Measurements from ENCODE around the gene TPX2. TPM values are rescaled to one million over a fixed set of nuclear protein-coding genes. Genes with fewer than 3 reads are reported as not detected.

The TPX2 gene
- total RNA-seq, 4 donors from 2014 or later = 0.39 to 2.0 (median 0.82) TPM

DNA sequence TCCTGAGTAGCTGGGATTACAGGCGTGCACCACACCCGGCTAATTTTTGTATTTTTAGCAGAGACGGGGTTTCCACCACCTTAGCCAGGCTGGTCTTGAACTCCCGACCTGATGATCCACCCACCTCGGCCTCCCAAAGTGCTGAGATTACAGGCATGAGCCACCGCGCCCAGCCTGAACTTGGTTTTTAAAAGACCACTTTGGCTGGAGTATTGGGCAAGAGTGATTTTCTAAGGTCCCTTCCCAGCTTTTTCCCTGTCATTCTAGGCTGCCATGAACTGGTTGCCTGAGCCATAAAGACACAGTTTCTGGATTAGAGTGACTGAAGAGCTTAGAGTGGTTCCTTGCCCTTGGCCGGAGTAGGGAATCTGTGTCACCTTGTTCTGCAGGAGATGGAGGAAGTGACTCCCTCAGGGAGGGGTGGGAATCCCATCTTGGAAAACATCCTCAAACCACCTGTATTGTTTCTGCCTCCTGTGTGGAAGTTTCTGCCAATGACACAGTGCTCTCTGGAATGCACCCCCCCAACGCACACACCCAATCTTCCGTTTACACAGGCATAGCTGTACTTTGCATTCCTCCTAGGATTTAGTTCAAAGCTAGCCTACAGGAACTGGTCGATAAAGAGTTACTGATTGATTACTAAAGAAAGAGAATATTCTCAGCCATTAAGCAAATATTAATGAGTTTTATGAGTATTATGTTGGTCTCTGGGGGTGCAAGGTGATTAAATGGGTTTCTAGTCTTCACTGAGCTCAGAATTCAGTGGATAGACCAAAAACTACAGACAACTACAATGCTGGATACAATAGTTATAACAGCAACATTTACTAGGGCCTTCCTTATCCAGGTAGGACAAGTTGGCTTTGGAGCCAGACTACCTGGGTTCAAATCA, 34.6 kb upstream of the TPX2 start:
- intact Hi-C loops (cut with DNase I) = no loop called here
- peak; percentile 85 to 88 for DNase-seq
- Histone ChIP-seq H3K9me3 (no peaks in the 10 kb centered on the region), H3K4me1 (peaks cover 72 to 86% of the 10 kb centered on the region in 2 donors), H3K27me3 (no peaks in the 10 kb centered on the region), H3K4me3 (replicated peaks in 1 of 3) (no peak overlapping the region), H3K36me3 (peaks cover 9 to 12% of the 10 kb centered on the region in 2 donors), H3K27ac (peak overlapping the region; percentile 81 to 99 (median 98))
- peak in 1 of 2 donors; percentile 52 for TF ChIP-seq POLR2A (IDR thresholded peaks at IDR 0.05)
- TF ChIP-seq, protein P1, sequence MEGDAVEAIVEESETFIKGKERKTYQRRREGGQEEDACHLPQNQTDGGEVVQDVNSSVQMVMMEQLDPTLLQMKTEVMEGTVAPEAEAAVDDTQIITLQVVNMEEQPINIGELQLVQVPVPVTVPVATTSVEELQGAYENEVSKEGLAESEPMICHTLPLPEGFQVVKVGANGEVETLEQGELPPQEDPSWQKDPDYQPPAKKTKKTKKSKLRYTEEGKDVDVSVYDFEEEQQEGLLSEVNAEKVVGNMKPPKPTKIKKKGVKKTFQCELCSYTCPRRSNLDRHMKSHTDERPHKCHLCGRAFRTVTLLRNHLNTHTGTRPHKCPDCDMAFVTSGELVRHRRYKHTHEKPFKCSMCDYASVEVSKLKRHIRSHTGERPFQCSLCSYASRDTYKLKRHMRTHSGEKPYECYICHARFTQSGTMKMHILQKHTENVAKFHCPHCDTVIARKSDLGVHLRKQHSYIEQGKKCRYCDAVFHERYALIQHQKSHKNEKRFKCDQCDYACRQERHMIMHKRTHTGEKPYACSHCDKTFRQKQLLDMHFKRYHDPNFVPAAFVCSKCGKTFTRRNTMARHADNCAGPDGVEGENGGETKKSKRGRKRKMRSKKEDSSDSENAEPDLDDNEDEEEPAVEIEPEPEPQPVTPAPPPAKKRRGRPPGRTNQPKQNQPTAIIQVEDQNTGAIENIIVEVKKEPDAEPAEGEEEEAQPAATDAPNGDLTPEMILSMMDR (IDR thresholded peaks at IDR 0.05) = no peak
- 66 to 67% methylated on average over 11 of the region's 11 CpGs for WGBS, 2 donors

GRCh38 chr20:31705191-31705590, 33.9 kb upstream of the TPX2 start:
- TF ChIP-seq, protein P1 (IDR thresholded peaks at IDR 0.05) = no peak
- TF ChIP-seq POLR2A (IDR thresholded peaks at IDR 0.05) = no peak
- Histone ChIP-seq H3K4me3 (replicated peaks in 1 of 3) (no peak overlapping the region), H3K27me3 (no peaks in the 10 kb centered on the region), H3K4me1 (peaks cover 69 to 84% of the 10 kb centered on the region in 2 donors), H3K27ac (peak overlapping the region; percentile 81 to 99 (median 98)), H3K36me3 (peaks cover 9 to 12% of the 10 kb centered on the region in 2 donors), H3K9me3 (no peaks in the 10 kb centered on the region)
- DNase-seq = no peak
- intact Hi-C loops (cut with DNase I) = no loop called here

GRCh38 chr20:31705598-31706597, 33.2 kb upstream of the TPX2 start:
- no peak for TF ChIP-seq POLR2A (IDR thresholded peaks at IDR 0.05)
- TF ChIP-seq, protein P1 (IDR thresholded peaks at IDR 0.05) = no peak
- Histone ChIP-seq H3K36me3 (peaks cover 9 to 12% of the 10 kb centered on the region in 2 donors), H3K4me1 (peaks cover 68 to 84% of the 10 kb centered on the region in 2 donors), H3K27ac (peak overlapping the region; percentile 81 to 99 (median 98)), H3K27me3 (no peaks in the 10 kb centered on the region), H3K4me3 (replicated peaks in 1 of 3) (no peak overlapping the region), H3K9me3 (no peaks in the 10 kb centered on the region)
- DNase-seq = no peak
- whole genome bisulfite sequencing, 2 donors = 73 to 88% methylated on average over 4 of the region's 4 CpGs
- intact Hi-C loops (cut with DNase I) = no loop called here

DNA sequence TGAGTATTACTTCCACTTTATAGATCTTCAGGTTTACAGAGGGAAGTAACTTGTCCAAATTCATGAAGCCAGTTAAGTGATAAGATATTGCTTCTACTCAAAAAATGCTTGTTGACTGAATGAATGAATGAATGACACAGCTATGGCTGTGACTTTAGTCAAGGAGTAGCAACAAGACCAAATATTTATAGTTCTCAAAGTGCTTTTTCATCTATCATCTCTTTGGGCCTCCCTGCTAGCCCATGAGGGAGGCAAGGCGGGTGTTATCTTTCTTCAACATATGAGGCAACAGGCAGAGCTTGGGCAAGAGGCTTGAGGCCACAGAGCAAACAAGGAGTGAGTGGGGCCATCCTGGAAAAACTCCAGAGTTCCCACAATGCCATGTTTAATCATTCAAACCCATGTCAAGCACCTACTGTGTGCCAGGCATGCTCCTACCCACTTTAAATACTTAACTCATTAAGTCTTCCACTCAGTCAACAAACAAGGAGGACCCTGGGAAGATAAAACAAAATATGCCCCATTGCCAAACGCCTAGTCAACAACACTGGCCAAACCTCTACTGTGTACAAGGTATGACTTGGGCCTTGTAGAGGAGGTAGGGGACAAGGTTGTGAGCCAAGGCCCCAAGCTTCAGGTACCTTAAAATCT, 32.4 kb upstream of the TPX2 start:
- H3K27me3 ChIP-seq = no peaks in the 10 kb centered on the region
- no peaks in the 10 kb centered on the region for H3K9me3 ChIP-seq
- H3K4me3 ChIP-seq (replicated peaks in 1 of 3) = no peak overlapping the region
- peaks cover 9 to 12% of the 10 kb centered on the region in 2 donors for H3K36me3 ChIP-seq
- 93 to 95% methylated on average over 2 of the region's 2 CpGs for WGBS, 2 donors
- H3K4me1 ChIP-seq = peaks cover 76 to 89% of the 10 kb centered on the region in 2 donors
- TF ChIP-seq POLR2A (IDR thresholded peaks at IDR 0.05) = no peak
- TF ChIP-seq, protein P1 (IDR thresholded peaks at IDR 0.05) = no peak
- intact Hi-C loops (cut with DNase I) = no loop called here
- no peak for DNase-seq
- peak overlapping the region; percentile 81 to 99 (median 98) for H3K27ac ChIP-seq
